HG02763 (cell line): ENCODE measurements around the gene ZNF654.
"Not testable (repeated sequence)": the region's sequence is repeated elsewhere in the genome, so short reads cannot be mapped to it uniquely, and the experiment has no call there.

Source experiments
- ATAC-seq: cut with Tn5 transposase; IDR thresholded peaks from one replicate; pipeline ENCODE4 v1.9.1; 2021; ENCODE audit warnings: mild to moderate bottlenecking, moderate library complexity; ENCODE audit not compliant: unreplicated experiment

The ZNF654 gene

GRCh38 chr3:88059380-88060170 lies 520 bp downstream of the ZNF654 start:
- ATAC-seq, result peak; percentile 1

DNA sequence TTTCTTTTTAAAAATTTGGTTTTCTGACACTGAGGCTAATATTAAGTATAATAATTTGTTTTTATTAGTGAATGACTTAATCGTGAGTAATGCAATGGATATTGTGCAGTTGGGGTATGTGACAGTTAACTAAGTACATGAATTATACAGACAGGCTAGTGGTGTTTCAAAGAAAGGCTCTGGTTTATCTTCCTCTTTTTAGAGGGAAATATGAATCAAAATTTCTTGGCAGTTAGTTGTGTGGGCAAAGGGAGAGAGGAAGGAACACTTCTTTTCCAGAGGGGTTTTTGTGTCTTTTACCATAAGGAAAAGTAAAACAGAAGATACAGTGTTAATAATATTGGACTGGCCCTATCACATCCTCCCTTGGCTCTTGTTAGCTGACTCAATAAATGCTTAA lies 2.7 kb downstream of the ZNF654 start:
- no peak for ATAC-seq

GRCh38 chr3:88075072-88075471 lies 16.0 kb downstream of the ZNF654 start:
- ATAC-seq, result no peak

DNA sequence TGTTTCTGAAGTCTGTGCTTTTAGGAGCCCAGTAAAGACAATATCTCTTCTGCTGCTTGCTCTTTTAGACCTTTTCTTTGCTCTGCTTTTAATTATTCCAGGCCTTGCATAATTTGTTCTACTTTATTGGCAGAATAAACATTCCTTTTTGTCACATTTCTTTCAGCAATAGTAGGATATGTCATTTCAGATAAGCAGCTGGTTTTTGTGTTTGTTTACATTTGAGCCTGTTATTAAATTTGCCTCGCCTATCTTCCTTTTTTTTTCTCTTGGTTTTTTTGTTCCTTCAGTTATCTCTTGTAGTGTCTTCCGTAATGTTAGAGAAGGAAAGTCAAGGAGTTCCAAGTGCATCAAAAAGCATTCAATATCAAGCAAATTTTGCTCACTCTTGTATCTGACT lies 16.4 kb downstream of the ZNF654 start:
- no peak for ATAC-seq

GRCh38 chr3:88076712-88077111 lies 17.7 kb downstream of the ZNF654 start:
- no peak for ATAC-seq

- ATAC-seq, result no peak
These were observed 19.9 kb downstream of the ZNF654 start for GRCh38 chr3:88078932-88079331.

- no peak for ATAC-seq
These were observed 23.8 kb downstream of the ZNF654 start for GRCh38 chr3:88082854-88083253.

GRCh38 chr3:88084097-88084501 lies 25.0 kb downstream of the ZNF654 start:
- no peak for ATAC-seq

DNA sequence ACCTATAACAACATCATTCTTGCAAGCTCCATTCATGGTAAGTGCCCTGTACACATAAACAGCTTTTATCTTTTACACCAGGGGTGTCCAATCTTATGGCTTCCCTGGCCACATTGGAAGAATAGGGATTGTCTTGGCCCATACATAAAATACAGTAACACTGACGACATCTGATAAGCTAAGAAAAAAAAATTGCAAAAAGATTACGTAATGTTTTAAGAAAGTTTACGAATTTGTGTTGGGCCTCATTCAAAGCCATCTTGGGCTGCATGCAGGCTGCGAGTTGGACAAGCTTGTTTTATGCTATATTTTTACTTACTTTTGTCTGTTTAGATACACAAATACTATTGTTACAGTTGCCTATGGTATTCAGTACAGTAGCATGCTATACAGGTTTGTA lies 31.6 kb downstream of the ZNF654 start:
- no peak for ATAC-seq

DNA sequence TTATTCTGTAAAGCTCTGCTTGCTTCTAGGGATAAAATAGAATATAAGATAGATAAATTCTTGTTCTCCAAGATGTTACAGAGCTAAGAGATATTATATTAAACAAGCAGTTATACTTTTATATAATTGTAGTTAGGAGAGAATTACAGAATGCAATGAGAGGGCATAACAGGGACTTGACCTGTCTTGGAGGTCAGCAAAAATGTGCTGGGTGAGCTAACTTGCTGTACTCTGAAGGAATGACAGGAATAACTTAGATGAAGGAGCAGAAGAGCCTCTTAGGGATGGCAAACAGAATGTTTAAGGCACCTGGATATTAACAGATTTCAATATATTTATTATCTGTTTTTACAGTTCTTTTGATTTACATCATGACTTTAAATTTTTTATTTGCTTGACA lies 33.2 kb downstream of the ZNF654 start:
- ATAC-seq, result no peak

DNA sequence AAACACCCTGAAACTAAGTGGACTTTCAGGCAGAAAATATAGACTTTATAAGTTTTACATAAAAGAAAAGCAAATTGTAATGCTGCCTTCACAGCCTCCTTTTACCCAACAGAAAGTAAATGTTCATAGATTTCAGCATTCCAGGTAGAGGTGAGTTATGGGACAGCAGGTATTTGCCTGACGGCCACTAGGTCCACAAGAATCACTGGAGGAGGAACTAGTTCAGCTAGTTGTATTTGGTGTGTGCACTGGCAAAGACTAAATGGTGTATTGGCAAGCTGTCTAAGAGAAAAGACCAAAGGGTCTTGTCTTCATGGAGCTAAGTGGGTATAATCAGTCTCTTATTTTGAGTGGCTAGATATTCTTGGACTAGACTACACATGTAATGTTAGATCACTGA lies 34.2 kb downstream of the ZNF654 start:
- no peak for ATAC-seq

DNA sequence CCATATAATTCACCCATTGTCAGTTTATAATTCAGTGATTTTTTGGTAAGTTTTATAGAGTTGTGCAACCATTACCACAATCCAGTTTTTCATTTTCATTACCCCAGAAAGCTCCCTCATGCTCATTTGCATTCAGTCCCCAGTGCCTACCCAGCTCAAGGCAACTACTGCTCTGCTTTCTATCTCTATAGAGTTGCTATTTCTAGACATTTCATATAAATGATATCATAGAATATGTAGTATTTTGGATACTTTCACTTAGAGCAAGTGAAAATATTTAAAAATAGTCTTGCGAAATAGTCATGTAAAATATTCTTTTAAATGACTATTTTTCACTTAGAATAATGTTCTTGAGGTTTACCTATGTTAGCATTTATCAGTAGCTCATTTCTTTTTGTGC lies 42.1 kb downstream of the ZNF654 start:
- no peak for ATAC-seq

DNA sequence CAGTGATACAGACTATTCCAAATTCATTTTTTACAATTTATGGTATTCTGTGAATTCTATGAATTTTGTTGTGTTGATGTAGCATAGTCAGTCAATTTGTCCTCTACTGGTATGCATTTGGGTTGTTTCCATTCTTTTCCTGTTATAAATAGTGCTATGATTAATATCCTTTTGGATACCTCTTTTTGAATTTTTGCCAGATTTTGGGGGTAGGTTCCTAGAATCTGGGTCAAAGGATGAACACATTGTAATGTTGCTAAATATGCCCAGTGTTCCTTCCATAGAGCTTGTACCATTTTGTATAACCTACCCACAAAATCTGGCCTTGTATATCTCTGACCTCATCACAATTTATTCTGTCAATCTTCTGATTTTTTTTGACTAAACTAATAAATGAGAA lies 46.3 kb downstream of the ZNF654 start:
- no peak for ATAC-seq

DNA sequence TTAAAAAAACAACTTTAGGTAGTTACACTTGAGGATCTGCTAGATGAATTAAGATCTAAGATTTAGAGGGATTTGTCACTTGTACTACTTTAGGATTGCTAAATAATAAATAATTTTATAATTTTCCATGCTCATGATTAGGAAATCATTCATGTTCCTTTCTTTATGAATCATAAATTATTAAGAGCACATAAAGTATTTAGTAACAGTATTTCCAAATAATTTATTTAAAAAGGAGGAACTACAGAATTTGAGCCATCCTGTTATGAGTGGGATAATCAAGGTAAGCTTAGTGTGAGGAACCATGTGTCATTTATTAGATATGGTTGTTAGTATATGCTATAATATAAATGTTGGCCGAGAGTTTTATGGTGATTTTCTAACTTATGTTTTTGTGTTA lies 53.2 kb downstream of the ZNF654 start:
- no peak for ATAC-seq

DNA sequence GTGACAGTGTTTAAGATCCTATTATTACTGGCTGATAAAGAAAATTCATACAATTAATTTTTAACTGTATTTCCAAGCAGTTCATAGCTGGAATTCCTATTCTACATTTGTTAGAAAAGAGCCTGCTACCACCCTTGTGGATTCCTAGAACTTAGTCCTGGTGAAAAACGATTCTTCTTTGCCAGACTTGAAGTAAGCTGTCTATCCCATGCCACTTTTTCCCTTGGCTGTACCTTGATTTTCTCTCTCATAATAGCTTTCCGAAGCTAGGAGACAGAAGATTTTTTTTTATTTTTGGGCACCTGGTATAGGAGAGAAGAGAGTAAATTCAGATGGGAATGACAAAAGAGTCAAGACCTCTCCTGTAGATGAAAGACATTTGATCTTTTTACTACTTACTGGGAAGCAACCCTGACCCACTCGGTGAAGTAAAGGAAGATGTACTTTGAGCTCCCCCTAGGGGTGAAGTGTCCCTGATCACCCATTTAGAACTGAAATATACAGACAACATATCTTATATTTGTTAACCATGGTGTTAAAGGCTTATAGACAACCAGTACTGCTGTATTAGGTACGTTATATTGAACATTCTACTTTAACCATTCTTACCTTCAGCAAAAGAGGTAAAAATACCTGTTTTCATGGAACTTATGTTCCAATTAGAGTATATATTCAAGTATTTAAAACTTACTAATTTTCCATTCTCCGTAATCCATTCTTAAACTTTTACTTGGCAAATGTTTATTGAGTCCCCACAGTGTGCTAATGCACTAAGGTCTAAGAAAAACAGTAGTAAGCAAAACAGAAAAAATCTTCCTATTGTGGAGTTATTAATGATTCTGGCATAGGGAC lies 54.5 kb downstream of the ZNF654 start:
- peak; percentile 89 for ATAC-seq

DNA sequence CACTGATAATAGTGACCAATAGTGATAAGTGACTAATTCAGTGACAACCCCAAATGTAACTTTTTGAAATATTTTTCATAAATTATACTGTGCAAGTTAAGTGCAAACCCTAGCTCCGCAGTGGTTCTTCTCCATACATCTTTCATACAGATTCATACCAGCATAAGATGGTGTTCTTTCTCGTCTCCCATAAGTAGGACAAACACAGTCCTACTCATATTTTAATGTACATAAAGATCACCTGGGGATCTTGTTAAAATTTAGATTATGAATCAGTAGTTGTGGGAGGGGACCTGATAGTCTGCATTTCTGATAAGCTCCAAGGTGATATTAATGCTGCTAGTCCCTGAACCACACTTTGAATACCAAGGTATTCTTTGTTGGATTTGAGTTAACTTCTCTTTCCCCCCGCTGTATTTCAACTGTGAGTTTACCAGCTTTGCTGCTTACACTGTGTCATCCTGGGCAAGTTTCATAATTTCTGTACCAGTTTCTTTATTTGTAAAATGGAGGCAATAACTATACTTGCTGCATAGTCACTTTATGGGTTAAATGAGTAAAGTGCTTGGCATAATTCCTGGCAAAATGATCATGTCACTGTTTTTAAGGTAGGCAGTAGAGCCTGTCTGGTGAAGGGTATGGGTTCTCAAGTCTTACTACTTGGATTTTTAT lies 56.0 kb downstream of the ZNF654 start:
- no peak for ATAC-seq

DNA sequence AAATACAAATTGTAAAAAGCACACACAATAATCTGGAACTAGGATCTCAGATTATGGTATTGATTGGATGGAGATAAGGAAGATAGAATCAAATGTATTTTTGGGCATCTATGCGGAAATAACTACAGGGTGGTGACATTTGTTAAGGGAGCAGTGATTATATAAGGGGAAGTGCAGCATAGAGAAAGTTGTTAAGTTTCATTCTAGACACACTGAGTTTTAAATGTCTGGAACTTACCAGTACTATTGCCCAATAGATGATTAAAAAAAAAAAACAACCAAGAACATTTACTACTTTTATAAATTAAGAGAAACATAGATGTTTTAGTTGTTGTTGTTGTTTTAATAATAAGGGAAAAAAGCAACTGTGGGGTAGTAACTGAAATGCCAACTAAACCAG lies 58.6 kb downstream of the ZNF654 start:
- ATAC-seq, result no peak

GRCh38 chr3:88118603-88119002 lies 59.5 kb downstream of the ZNF654 start:
- ATAC-seq, result not testable (repeated sequence)

DNA sequence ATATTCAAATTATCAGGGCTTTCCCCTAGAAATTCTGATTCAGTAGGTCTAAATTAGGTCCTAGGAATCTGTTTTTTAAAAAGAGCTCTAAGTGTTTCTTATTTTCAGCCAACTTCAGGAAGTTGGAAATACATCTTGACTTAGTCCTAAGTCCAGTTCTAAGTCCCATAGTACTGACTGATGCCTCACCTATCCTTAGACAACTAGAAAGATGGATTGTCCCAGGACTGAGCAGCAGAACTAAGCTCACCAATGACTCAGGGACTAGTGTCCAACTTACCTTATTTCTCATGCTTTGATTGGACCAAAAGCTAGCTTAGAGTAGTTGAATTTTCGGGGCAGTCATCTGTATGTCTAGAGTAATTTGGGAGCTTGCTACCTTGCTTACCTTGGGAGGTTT lies 64.5 kb downstream of the ZNF654 start:
- ATAC-seq, result no peak

DNA sequence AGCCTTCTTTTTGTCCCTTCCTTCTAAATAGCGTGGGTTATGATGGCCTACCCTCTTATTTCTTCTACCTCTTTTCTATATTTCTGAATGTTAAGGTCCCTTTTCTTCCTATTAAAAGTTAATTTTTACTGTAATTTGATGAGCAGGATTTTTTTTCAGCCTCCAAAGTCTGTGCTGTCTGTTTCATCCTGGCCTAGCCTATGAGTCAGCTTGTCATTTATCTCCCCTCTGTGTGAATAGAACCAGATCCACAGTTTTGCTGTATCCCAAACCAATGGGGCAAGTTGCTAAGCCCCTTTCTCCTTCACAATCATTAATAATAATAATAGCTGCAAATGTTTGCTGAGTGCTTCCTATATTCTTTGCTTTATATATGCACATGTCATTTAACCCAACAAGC lies 72.6 kb downstream of the ZNF654 start:
- ATAC-seq, result no peak

- ATAC-seq, result no peak
These were observed 73.8 kb downstream of the ZNF654 start for GRCh38 chr3:88132894-88133293.
